Measurements from ENCODE around the gene DHX29.

The DHX29 gene

GRCh38 chr5:55327281-55327680 lies 19.8 kb upstream of the DHX29 start:
- peaks cover 31 to 36% of the 10 kb centered on the region in 2 experiments for H3K36me3 ChIP-seq (ENCODE audit: control insufficient read depth in 2 of 2, insufficient read depth in 1 of 2, low read length in 2 of 2)
- CTCF ChIA-PET: interaction anchor here (0.7 to 1.1 kb wide), 2 partner anchors 351 to 367 kb away, joined by 3 read pairs; no protein-coding TSS in a partner anchor

More at GRCh38 chr5:55327281-55327680, 19.8 kb upstream of the DHX29 start:
- POLR2A ChIA-PET: no interaction called here
- H3K9me3 ChIP-seq (ENCODE audit: control insufficient read depth, insufficient read depth, low read depth, low read length): no peaks in the 10 kb centered on the region
- H3K4me3 ChIP-seq (ENCODE audit: low read depth, low read length): no peak overlapping the region
- H3K4me1 ChIP-seq (ENCODE audit: control insufficient read depth, insufficient read depth, low read length): no peaks in the 10 kb centered on the region
- H3K27ac ChIP-seq (ENCODE audit: extremely low read depth, low read depth, low read length): no peak overlapping the region
- TF ChIP-seq OSR2 (tag by site-specific recombination; IDR thresholded peaks at IDR 0.05): no peak
- TF ChIP-seq ZNF544 (tag by site-specific recombination; IDR thresholded peaks at IDR 0.05): no peak
- no peak for TF ChIP-seq KLF8 (tag by site-specific recombination; IDR thresholded peaks at IDR 0.05)
- no peak for TF ChIP-seq ZNF133 (tag by site-specific recombination; IDR thresholded peaks at IDR 0.05)
- TF ChIP-seq, protein P1, sequence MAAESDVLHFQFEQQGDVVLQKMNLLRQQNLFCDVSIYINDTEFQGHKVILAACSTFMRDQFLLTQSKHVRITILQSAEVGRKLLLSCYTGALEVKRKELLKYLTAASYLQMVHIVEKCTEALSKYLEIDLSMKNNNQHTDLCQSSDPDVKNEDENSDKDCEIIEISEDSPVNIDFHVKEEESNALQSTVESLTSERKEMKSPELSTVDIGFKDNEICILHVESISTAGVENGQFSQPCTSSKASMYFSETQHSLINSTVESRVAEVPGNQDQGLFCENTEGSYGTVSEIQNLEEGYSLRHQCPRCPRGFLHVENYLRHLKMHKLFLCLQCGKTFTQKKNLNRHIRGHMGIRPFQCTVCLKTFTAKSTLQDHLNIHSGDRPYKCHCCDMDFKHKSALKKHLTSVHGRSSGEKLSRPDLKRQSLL (tag by site-specific recombination; IDR thresholded peaks at IDR 0.05): no peak
- no peak for TF ChIP-seq ZNF16 (tag by site-specific recombination; IDR thresholded peaks at IDR 0.05; ENCODE audit: low read depth)
- no peak for TF ChIP-seq ZEB2 (tag by site-specific recombination; IDR thresholded peaks at IDR 0.05)
- no peak for TF ChIP-seq ZNF239 (tag by site-specific recombination; IDR thresholded peaks at IDR 0.05)
- TF ChIP-seq ZNF19 (tag by site-specific recombination; IDR thresholded peaks at IDR 0.05; ENCODE audit: low read depth): no peak
- no peak for TF ChIP-seq KLF17 (tag by site-specific recombination; IDR thresholded peaks at IDR 0.05)
- no peak for TF ChIP-seq ZNF175 (tag by site-specific recombination; IDR thresholded peaks at IDR 0.05)
- TF ChIP-seq, protein P2, sequence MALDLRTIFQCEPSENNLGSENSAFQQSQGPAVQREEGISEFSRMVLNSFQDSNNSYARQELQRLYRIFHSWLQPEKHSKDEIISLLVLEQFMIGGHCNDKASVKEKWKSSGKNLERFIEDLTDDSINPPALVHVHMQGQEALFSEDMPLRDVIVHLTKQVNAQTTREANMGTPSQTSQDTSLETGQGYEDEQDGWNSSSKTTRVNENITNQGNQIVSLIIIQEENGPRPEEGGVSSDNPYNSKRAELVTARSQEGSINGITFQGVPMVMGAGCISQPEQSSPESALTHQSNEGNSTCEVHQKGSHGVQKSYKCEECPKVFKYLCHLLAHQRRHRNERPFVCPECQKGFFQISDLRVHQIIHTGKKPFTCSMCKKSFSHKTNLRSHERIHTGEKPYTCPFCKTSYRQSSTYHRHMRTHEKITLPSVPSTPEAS (tag by site-specific recombination; IDR thresholded peaks at IDR 0.05): no peak
- TF ChIP-seq, protein P3, sequence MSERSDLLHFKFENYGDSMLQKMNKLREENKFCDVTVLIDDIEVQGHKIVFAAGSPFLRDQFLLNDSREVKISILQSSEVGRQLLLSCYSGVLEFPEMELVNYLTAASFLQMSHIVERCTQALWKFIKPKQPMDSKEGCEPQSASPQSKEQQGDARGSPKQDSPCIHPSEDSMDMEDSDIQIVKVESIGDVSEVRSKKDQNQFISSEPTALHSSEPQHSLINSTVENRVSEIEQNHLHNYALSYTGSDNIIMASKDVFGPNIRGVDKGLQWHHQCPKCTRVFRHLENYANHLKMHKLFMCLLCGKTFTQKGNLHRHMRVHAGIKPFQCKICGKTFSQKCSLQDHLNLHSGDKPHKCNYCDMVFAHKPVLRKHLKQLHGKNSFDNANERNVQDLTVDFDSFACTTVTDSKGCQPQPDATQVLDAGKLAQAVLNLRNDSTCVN (tag by site-specific recombination; optimal IDR thresholded peaks at IDR 0.05): no peak
- TF ChIP-seq ZNF548 (tag by site-specific recombination; IDR thresholded peaks at IDR 0.05): no peak
- no peak for TF ChIP-seq ZNF223 (tag by site-specific recombination; IDR thresholded peaks at IDR 0.05)
- no peak for TF ChIP-seq ZNF248 (tag by site-specific recombination; IDR thresholded peaks at IDR 0.05)
- TF ChIP-seq, protein P4, sequence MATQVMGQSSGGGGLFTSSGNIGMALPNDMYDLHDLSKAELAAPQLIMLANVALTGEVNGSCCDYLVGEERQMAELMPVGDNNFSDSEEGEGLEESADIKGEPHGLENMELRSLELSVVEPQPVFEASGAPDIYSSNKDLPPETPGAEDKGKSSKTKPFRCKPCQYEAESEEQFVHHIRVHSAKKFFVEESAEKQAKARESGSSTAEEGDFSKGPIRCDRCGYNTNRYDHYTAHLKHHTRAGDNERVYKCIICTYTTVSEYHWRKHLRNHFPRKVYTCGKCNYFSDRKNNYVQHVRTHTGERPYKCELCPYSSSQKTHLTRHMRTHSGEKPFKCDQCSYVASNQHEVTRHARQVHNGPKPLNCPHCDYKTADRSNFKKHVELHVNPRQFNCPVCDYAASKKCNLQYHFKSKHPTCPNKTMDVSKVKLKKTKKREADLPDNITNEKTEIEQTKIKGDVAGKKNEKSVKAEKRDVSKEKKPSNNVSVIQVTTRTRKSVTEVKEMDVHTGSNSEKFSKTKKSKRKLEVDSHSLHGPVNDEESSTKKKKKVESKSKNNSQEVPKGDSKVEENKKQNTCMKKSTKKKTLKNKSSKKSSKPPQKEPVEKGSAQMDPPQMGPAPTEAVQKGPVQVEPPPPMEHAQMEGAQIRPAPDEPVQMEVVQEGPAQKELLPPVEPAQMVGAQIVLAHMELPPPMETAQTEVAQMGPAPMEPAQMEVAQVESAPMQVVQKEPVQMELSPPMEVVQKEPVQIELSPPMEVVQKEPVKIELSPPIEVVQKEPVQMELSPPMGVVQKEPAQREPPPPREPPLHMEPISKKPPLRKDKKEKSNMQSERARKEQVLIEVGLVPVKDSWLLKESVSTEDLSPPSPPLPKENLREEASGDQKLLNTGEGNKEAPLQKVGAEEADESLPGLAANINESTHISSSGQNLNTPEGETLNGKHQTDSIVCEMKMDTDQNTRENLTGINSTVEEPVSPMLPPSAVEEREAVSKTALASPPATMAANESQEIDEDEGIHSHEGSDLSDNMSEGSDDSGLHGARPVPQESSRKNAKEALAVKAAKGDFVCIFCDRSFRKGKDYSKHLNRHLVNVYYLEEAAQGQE (tag by site-specific recombination; IDR thresholded peaks at IDR 0.05): no peak
- no peak for TF ChIP-seq ZNF518A (tag by site-specific recombination; conservative IDR thresholded peaks at IDR 0.05; ENCODE audit: low read depth)

All from HEK293 (cell line).